HG03565 (cell line): ENCODE measurements around the gene VWC2L.

Source experiments
- ATAC-seq: cut with Tn5 transposase; IDR thresholded peaks from one replicate; pipeline ENCODE4 v1.9.1; 2021; ENCODE audit warnings: mild to moderate bottlenecking, moderate library complexity; ENCODE audit not compliant: unreplicated experiment

The VWC2L gene

GRCh38 chr2:214465363-214466146 is 54.7 kb downstream of the VWC2L start:
- ATAC-seq, result no peak

GRCh38 chr2:214469728-214470127 is 58.9 kb downstream of the VWC2L start:
- ATAC-seq, result no peak

- ATAC-seq, result no peak
These were observed 60.5 kb downstream of the VWC2L start for GRCh38 chr2:214471382-214471781.

- ATAC-seq, result no peak
These were observed 61.1 kb downstream of the VWC2L start for GRCh38 chr2:214471990-214472389.

GRCh38 chr2:214477305-214477704 is 66.5 kb downstream of the VWC2L start:
- ATAC-seq, result no peak

- no peak for ATAC-seq
These were observed 70.3 kb downstream of the VWC2L start for GRCh38 chr2:214481204-214481603.

GRCh38 chr2:214482728-214483127 is 71.9 kb downstream of the VWC2L start:
- no peak for ATAC-seq

- ATAC-seq, result no peak
These were observed 73.4 kb downstream of the VWC2L start for GRCh38 chr2:214484239-214484638.

GRCh38 chr2:214484701-214485100 is 73.8 kb downstream of the VWC2L start:
- no peak for ATAC-seq

- no peak for ATAC-seq
These were observed 78.3 kb downstream of the VWC2L start for GRCh38 chr2:214489181-214489580.

GRCh38 chr2:214489702-214490101 is 78.8 kb downstream of the VWC2L start:
- no peak for ATAC-seq

GRCh38 chr2:214492152-214492551 is 81.3 kb downstream of the VWC2L start:
- ATAC-seq, result no peak

GRCh38 chr2:214492608-214493007 is 81.8 kb downstream of the VWC2L start:
- no peak for ATAC-seq

- no peak for ATAC-seq
These were observed 86.6 kb downstream of the VWC2L start for GRCh38 chr2:214497489-214497888.

GRCh38 chr2:214503568-214503967 is 92.7 kb downstream of the VWC2L start:
- ATAC-seq, result peak; percentile 61

GRCh38 chr2:214504599-214505376 is 93.9 kb downstream of the VWC2L start:
- no peak for ATAC-seq

GRCh38 chr2:214507032-214507431 is 96.2 kb downstream of the VWC2L start:
- no peak for ATAC-seq

- ATAC-seq, result no peak
These were observed 103.8 kb downstream of the VWC2L start for GRCh38 chr2:214514704-214515103.

- ATAC-seq, result no peak
These were observed 104.3 kb downstream of the VWC2L start for GRCh38 chr2:214515111-214515510.

GRCh38 chr2:214519258-214519818 is 108.5 kb downstream of the VWC2L start:
- no peak for ATAC-seq

- no peak for ATAC-seq
These were observed 118.2 kb downstream of the VWC2L start for GRCh38 chr2:214529021-214529420.

- ATAC-seq, result no peak
These were observed 118.7 kb downstream of the VWC2L start for GRCh38 chr2:214529514-214529913.
